Bone marrow (tissue), 2 donors: ENCODE measurements around the gene CACNG5.
"Not testable (repeated sequence)": the region's sequence is repeated elsewhere in the genome, so short reads cannot be mapped to it uniquely, and the experiment has no call there.

Experiments
- DNase-seq, 2 donors: peaks; one replicate each; lab custom pipeline; 2025; lab: John Stamatoyannopoulos, UW

CACNG5 gene

GRCh38 chr17:66849851-66850580, 15.1 kb downstream of the CACNG5 start:
- no peak for DNase-seq

GRCh38 chr17:66850692-66851091, 15.8 kb downstream of the CACNG5 start:
- no peak for DNase-seq

GRCh38 chr17:66855204-66855603, 20.3 kb downstream of the CACNG5 start:
- no peak for DNase-seq

GRCh38 chr17:66858226-66859083, 23.5 kb downstream of the CACNG5 start:
- no peak for DNase-seq

- DNase-seq: no peak
Observed at GRCh38 chr17:66859353-66859752, 24.4 kb downstream of the CACNG5 start.

GRCh38 chr17:66860204-66860603, 25.3 kb downstream of the CACNG5 start:
- no peak for DNase-seq

- DNase-seq: no peak
Observed at GRCh38 chr17:66863820-66864219, 28.9 kb downstream of the CACNG5 start.

- no peak for DNase-seq
Observed at GRCh38 chr17:66865151-66865550, 30.2 kb downstream of the CACNG5 start.

GRCh38 chr17:66873962-66874361, 39.0 kb downstream of the CACNG5 start:
- no peak for DNase-seq

- no peak for DNase-seq
Observed at GRCh38 chr17:66884931-66885330, 50.0 kb downstream of the CACNG5 start.

- no peak for DNase-seq
Observed at GRCh38 chr17:66885417-66885816, 50.5 kb downstream of the CACNG5 start.

- no peak for DNase-seq
Observed at GRCh38 chr17:66889480-66890230, 54.7 kb downstream of the CACNG5 start.

GRCh38 chr17:66892246-66892645, 57.3 kb downstream of the CACNG5 start:
- DNase-seq: no peak

GRCh38 chr17:66893382-66893781, 58.5 kb downstream of the CACNG5 start:
- no peak for DNase-seq

GRCh38 chr17:66893863-66894262, 58.9 kb downstream of the CACNG5 start:
- no peak for DNase-seq

GRCh38 chr17:66897141-66897540, 62.2 kb downstream of the CACNG5 start:
- no peak for DNase-seq

GRCh38 chr17:66898536-66898935, 63.6 kb downstream of the CACNG5 start:
- no peak for DNase-seq

- no peak for DNase-seq
Observed at GRCh38 chr17:66900126-66901010, 65.5 kb downstream of the CACNG5 start.

GRCh38 chr17:66903296-66903695, 68.4 kb downstream of the CACNG5 start:
- not testable (repeated sequence) for DNase-seq

- DNase-seq: no peak
Observed at GRCh38 chr17:66903781-66904180, 68.9 kb downstream of the CACNG5 start.
